ENCODE measurements around the gene DIPK1C. TPM values are rescaled to one million over a fixed set of nuclear protein-coding genes. Genes with fewer than 3 reads are reported as not detected.
A peak's percentile ranks its signal among the peaks of the same experiment; 100 is the strongest.
"Not testable (repeated sequence)": the region's sequence is repeated elsewhere in the genome, so short reads cannot be mapped to it uniquely, and the experiment has no call there.

DIPK1C gene
- total RNA-seq (under 1 TPM; 0.11 to 0.13 TPM), polyA plus RNA-seq (under 1 TPM in 1 of 3 donors, not detected in 2; 0.58 TPM), total RNA-seq (0 to 0.13 (median 0) reads per million in 6 experiments)

DNA sequence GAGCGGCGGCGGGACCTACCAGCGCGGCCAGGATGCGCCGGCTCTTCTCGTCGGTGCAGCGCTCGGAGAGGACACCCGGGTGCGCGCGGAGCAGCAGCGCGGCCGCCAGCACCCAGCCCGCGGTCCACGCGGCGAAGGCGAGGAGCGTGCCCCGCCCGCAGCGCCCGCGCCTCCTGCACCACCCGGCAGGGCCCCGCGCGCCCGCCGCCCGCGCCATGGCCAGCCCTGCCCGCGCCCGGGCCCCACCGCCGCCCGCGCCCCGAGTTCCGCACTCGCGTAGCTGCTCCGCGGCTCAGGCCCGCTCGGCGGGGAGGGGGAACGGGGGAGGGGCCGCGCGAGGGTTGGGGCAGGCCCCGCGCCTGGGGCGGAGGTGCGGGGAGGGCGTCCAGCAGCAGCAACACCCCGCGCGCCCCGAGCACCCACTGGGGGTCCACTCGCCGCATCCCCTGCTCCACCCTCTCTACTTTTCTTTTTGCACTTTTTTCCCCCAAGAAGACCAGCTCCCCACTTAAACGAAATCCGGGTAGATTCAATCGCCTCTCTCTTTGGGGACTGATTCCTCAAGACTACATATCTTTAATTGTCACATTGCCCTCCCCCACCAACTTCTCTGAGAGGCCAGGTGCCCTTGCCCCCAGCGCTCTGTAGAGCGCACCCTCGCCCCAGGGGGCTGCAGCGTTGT is at the start of gene DIPK1C:
Gene DIPK1C (minus strand): TSS at position 266 of the 682 bp plus-strand sequence. CDS start 49 bp downstream, at position 217.
- Mint-ChIP-seq H3K27ac (peak within 1 kb of the TSS in 2 of 10 donors; percentile 65 to 73), H3K27me3 (peaks cover 13 to 46% (median 27%) of the 10 kb centered on the region in 5 donors), H3K9me3 (no peaks in the 10 kb centered on the region), H3K36me3 (no peaks in the 10 kb centered on the region), H3K4me1 (peaks cover 4 to 27% (median 16%) of the 10 kb centered on the region in 4 donors), H3K4me3 (peak within 1 kb of the TSS; percentile 66 to 93 (median 88))
- POLR2A ChIA-PET = interaction anchor here (1.2 to 1.4 kb wide), 2 partner anchors 49 to 84 kb away, joined by 3 to 5 read pairs; no protein-coding TSS in a partner anchor
- ATAC-seq (peak; percentile 72 to 77), DNase-seq (peak in 3 of 10 donors; percentile 21 to 30 (median 25))

DNA sequence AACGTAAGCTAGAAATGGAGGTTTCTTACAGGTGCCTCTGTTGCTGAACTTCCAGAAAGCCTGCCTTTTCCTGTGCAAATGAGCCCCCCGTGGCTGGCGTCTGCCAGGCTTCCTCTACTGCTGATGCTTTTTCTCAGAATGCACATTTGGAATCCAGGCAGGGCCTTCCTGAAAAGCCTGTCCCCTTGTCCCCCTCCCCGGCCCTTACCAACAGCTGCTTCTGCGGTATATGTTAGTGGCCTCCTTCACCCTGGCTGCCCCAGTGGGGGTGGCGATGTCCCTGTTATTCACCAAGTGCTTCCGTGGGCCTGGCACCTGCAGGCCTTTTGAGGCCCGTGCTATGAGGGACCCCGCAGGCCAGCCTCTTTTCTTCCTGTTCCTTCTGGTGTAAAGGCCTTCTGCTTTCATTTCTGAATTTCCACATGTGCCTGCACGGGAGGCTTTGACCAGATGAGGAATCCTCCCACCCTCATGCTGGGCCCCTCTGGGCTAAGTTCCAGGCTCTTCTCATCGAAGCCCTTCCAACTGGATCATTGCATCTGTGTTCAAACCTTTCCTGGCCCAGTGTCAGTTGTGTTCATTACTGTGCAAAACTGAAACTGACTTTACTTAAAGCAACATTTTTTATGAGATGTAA is 49.5 kb upstream of the DIPK1C start:
- Mint-ChIP-seq H3K27me3 (no peaks in the 10 kb centered on the region), H3K36me3 (peaks cover 0 to 92% (median 31%) of the 10 kb centered on the region in 3 donors), H3K4me3 (peak overlapping the region in 1 of 10 donors; percentile 47), H3K27ac (peak overlapping the region in 4 of 10 donors; percentile 29 to 84 (median 62)), H3K4me1 (peaks cover 14 to 29% (median 20%) of the 10 kb centered on the region in 4 donors), H3K9me3 (no peaks in the 10 kb centered on the region)
- DNase-seq (no peak), ATAC-seq (no peak)
- POLR2A ChIA-PET = no interaction called here

DNA sequence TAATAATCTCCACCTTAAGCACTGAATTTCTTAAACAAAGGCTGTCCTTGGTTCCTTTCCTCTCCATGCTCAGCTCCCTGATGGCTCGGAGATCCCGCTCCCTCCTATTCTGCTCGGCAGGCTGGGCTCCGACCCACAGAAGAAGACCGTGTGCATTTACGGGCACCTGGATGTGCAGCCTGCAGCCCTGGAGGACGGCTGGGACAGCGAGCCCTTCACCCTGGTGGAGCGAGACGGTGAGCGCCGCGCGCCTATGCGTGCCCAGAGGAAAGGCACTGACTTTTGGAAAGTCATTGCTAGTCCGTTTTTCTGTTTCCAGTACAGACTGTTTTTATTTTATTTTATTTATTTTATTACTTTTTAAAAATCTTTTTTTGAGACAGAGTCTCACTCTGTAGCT is 48.7 kb upstream of the DIPK1C start:
- peaks cover 0 to 91% (median 30%) of the 10 kb centered on the region in 3 donors for H3K36me3 Mint-ChIP-seq
- peak overlapping the region in 1 of 10 donors; percentile 61 for H3K27ac Mint-ChIP-seq
- ATAC-seq = no peak
- no peaks in the 10 kb centered on the region for H3K27me3 Mint-ChIP-seq
- DNase-seq = no peak
- no peaks in the 10 kb centered on the region for H3K9me3 Mint-ChIP-seq
- peaks cover 17 to 37% (median 27%) of the 10 kb centered on the region in 4 donors for H3K4me1 Mint-ChIP-seq
- no peak overlapping the region for H3K4me3 Mint-ChIP-seq
- POLR2A ChIA-PET = interaction anchor here (0.7 to 1.5 kb wide), 2 partner anchors 9 to 130 kb away, joined by 3 to 5 read pairs; no protein-coding TSS in a partner anchor

DNA sequence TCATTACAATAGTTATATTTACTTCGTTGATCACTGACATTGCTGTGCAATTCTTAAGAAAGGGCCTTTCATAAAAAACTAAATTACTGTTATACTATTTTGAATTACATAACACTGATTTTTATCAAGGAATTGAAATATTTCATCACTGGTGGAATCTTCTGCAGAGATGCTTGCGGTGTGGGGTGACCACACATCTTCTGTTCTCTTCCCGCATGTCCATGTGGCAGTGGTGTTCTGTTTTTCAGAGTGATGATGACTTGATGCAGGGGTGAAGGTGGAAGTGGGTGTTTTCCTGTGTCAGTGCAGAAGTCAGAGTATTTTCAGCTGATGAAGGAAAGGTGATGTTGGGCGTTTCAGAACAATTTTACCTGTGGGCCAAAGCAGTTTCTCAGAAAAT is 46.0 kb upstream of the DIPK1C start:
- H3K4me1 Mint-ChIP-seq = peaks cover 28 to 62% (median 48%) of the 10 kb centered on the region in 4 donors
- POLR2A ChIA-PET = no interaction called here
- DNase-seq (no peak), ATAC-seq (no peak)
- no peak overlapping the region for H3K4me3 Mint-ChIP-seq
- no peaks in the 10 kb centered on the region for H3K27me3 Mint-ChIP-seq
- H3K36me3 Mint-ChIP-seq = peaks cover 0 to 69% (median 21%) of the 10 kb centered on the region in 3 donors
- no peaks in the 10 kb centered on the region for H3K9me3 Mint-ChIP-seq
- peak overlapping the region in 5 of 10 donors; percentile 2 to 60 (median 25) for H3K27ac Mint-ChIP-seq

DNA sequence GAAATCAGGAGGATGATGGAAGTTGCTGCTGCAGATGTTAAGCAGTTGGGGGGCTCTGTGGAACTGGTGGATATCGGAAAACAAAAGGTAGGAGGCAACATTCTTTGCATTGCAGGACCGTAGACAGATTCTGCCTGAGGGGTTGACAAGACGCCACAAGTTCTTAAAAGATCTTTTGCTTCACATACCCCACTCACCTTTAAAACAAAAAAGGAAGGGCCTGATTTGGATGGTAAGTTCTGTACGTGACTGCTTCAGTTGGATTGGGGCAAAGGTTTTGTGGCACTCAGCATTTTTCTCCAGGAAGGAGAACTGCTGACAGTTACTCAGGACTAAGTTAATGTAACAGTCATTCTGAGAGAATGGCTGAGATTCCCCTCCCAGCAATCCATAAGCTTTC is 44.3 kb upstream of the DIPK1C start:
- peak overlapping the region in 4 of 10 donors; percentile 11 to 94 (median 40) for H3K4me3 Mint-ChIP-seq
- no peaks in the 10 kb centered on the region for H3K27me3 Mint-ChIP-seq
- POLR2A ChIA-PET = no interaction called here
- no peaks in the 10 kb centered on the region for H3K9me3 Mint-ChIP-seq
- DNase-seq (no peak), ATAC-seq (no peak)
- peaks cover 0 to 56% (median 12%) of the 10 kb centered on the region in 3 donors for H3K36me3 Mint-ChIP-seq
- peak overlapping the region in 8 of 10 donors; percentile 47 to 98 (median 66) for H3K27ac Mint-ChIP-seq
- H3K4me1 Mint-ChIP-seq = peaks cover 24 to 69% (median 54%) of the 10 kb centered on the region in 4 donors

DNA sequence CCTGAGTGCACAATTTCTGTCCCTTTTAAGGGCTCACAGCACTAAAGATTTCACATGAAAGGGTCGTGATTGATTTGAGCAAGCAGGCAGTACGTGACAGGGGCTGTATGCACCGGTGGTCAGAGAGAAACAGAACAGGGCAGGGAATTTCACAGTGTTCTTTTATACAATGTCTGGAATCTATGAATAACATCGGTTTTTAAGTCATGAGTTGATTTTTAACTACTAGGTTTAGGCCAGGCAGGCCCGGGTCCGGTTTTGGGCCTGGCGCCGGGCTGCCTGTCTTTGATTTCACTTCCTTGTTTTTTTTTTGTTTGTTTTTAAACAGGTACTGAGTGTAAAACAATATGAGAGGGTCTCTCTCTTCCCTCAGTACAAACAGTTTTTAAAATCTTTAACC is 43.7 kb upstream of the DIPK1C start:
- H3K27ac Mint-ChIP-seq = peak overlapping the region; percentile 51 to 98 (median 78)
- peaks cover 27 to 71% (median 58%) of the 10 kb centered on the region in 4 donors for H3K4me1 Mint-ChIP-seq
- peaks cover 0 to 50% (median 12%) of the 10 kb centered on the region in 3 donors for H3K36me3 Mint-ChIP-seq
- H3K9me3 Mint-ChIP-seq, POLR2A ChIA-PET, H3K27me3 Mint-ChIP-seq, ATAC-seq, DNase-seq: not testable (repeated sequence)
- H3K4me3 Mint-ChIP-seq = peak overlapping the region; percentile 11 to 96 (median 56)

DNA sequence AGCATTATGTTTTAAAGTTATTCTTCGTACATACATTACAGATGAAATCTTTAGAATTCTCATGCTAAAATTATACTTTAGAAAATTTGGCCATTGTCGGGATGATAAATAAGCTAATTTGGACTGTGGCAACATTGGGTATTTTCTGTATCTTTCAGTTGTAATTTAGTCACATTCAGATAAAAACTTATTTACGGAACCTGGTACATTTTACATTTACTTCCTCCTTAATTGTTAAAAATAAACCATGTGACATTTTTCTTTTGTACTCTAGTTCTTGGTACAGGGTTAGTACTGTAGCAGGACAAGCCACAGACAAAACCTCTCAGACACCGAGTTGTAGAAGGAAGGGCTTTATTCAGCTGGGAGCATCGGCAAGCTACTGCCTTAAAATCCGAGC is 43.3 kb upstream of the DIPK1C start:
- DNase-seq (no peak), ATAC-seq (no peak)
- peaks cover 29 to 71% (median 59%) of the 10 kb centered on the region in 4 donors for H3K4me1 Mint-ChIP-seq
- H3K4me3 Mint-ChIP-seq = peak overlapping the region in 9 of 10 donors; percentile 11 to 96 (median 63)
- no peaks in the 10 kb centered on the region for H3K9me3 Mint-ChIP-seq
- H3K27me3 Mint-ChIP-seq = no peaks in the 10 kb centered on the region
- H3K27ac Mint-ChIP-seq = peak overlapping the region in 9 of 10 donors; percentile 51 to 99 (median 94)
- POLR2A ChIA-PET = no interaction called here
- H3K36me3 Mint-ChIP-seq = peaks cover 0 to 46% (median 10%) of the 10 kb centered on the region in 3 donors

DNA sequence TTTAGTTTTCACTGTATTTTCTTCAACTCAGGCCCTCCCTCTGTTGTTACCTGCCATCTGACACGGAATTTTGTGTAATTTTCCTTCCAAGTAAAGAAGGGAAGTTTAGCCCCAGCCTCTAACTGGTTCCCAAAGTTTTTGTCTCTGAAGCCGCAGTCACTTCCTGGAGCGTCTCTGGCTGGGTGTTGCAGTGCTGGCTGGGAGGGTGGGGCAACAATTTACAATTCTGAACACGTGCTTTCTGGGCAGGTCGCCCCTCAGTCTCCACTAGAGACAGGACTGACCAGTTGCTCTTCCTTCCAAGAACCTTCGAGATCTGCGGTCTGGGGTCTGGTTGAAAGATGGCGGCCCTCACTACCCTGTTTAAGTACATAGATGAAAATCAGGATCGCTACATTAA is 42.5 kb upstream of the DIPK1C start:
- peak; percentile 16 to 43 for ATAC-seq
- POLR2A ChIA-PET = interaction anchor here (1.0 to 1.9 kb wide), 4 partner anchors 122 to 709 kb away, joined by 3 to 8 read pairs (median 5); partner anchors contain the start of gene PTGR3
- peaks cover 30 to 71% (median 59%) of the 10 kb centered on the region in 4 donors for H3K4me1 Mint-ChIP-seq
- peaks cover 0 to 41% (median 6%) of the 10 kb centered on the region in 3 donors for H3K36me3 Mint-ChIP-seq
- H3K27me3 Mint-ChIP-seq = no peaks in the 10 kb centered on the region
- no peaks in the 10 kb centered on the region for H3K9me3 Mint-ChIP-seq
- DNase-seq = peak in 6 of 10 donors; percentile 11 to 39 (median 23)
- peak overlapping the region; percentile 94 to 100 (median 98) for H3K27ac Mint-ChIP-seq
- peak overlapping the region; percentile 87 to 97 (median 94) for H3K4me3 Mint-ChIP-seq

DNA sequence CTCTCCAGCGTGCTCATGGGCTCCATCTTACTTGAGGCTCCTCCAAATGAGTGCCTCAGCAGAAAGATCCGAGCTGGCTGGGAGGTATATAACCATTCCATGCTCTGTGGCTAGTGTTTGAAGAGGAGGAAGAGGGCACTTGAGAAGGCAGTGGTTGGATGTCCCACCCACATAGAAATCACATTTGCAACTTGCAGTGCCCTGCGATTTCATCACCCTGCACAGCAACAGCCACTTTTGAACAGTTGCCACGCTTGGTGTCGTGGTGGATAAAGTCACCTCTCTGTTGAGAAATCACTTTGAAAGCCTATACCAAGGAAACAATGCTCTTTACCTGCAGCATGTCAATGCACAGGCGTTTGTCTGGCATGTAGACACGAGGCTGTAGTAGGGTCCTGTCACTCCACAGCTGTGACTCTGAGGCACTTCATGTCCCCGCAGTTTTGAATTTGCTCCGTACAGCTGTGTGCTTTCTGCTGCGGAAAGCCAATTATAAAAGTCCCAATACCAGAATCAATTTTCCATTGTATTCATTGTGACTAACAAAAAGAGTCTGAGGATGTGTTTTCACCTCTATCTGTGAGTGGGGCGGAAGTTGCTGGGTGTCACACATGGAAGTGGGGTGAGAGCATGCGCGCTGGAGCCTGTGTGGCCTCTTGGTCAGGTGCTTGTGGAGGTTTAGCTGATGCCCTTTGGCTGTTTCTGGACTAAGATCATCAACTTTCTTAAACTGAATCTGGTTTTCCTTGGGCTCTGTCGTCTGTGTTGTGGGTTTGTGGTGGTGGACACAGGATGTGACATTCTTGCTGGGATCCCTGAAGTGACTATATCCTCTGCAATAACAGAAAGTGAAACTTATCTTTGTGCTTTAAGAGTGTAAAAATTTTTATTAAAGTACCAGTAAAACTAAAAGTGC is 41.9 kb upstream of the DIPK1C start:
- no peaks in the 10 kb centered on the region for H3K27me3 Mint-ChIP-seq
- POLR2A ChIA-PET = interaction anchor here (1.0 to 1.9 kb wide), 5 partner anchors 99 to 710 kb away, joined by 3 to 11 read pairs (median 7); partner anchors contain the start of genes PTGR3 and ZNF407
- H3K27ac Mint-ChIP-seq = peak overlapping the region; percentile 94 to 100 (median 98)
- H3K4me3 Mint-ChIP-seq = peak overlapping the region; percentile 87 to 97 (median 94)
- peaks cover 0 to 37% (median 4%) of the 10 kb centered on the region in 3 donors for H3K36me3 Mint-ChIP-seq
- DNase-seq (peak; percentile 56 to 88 (median 69)), ATAC-seq (peak; percentile 58 to 61)
- peaks cover 30 to 74% (median 60%) of the 10 kb centered on the region in 4 donors for H3K4me1 Mint-ChIP-seq
- H3K9me3 Mint-ChIP-seq = no peaks in the 10 kb centered on the region

DNA sequence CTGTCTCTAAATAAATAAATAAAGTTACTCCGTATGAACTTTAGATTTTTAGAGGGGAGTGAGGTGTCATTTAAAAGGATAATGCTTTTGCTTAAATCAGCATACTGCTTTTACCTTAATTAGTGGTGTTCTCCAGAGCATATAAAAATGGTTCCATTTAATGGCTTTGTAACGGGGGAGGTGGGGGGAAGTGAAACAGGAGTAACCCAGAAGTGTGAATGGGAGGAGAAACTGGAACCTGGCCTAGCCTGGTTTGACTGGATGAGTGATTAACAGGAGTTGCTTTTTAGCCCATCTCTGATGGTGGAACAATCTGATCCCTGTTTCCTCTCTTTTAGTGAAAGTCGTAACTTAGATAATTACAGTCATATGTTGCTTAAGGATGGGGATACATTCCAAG is 40.7 kb upstream of the DIPK1C start:
- Mint-ChIP-seq H3K27ac (peak overlapping the region; percentile 63 to 99 (median 98)), H3K36me3 (peaks cover 0 to 26% (median 4%) of the 10 kb centered on the region in 3 donors), H3K4me3 (peak overlapping the region; percentile 73 to 98 (median 96)), H3K9me3 (no peaks in the 10 kb centered on the region), H3K27me3 (no peaks in the 10 kb centered on the region), H3K4me1 (peaks cover 30 to 70% (median 61%) of the 10 kb centered on the region in 4 donors)
- ATAC-seq (no peak), DNase-seq (no peak)
- POLR2A ChIA-PET = interaction anchor here (1.4 to 2.1 kb wide), 5 partner anchors 7 to 711 kb away, joined by 4 to 11 read pairs (median 5); partner anchors contain the start of genes PTGR3 and ZNF407

DNA sequence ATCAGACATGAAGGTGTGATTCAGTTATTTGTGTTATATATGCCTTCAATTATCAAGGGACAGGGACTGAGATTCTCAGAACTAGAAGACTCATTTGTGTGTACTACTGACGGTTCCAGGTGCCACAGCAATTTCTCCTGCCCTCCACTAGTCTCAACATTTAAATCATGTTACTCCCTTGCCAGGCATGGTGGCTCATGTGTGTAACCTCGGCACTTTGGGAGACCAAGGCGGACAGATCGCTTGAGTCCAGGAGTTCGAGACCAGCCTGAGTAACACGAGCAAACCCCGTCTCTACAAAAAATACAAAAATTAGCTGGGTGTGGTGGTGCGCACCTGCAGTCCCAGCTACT is 40.2 kb upstream of the DIPK1C start:
- Mint-ChIP-seq H3K4me3 (peak overlapping the region; percentile 73 to 98 (median 96)), H3K27me3 (no peaks in the 10 kb centered on the region), H3K27ac (peak overlapping the region; percentile 63 to 99 (median 98)), H3K4me1 (peaks cover 30 to 67% (median 59%) of the 10 kb centered on the region in 4 donors), H3K9me3 (peaks cover 0 to 1% (median 0%) of the 10 kb centered on the region in 9 donors), H3K36me3 (peaks cover 0 to 22% (median 4%) of the 10 kb centered on the region in 3 donors)
- no peak for DNase-seq
- no peak for ATAC-seq
- POLR2A ChIA-PET = interaction anchor here (1.0 to 3.1 kb wide), 8 partner anchors 8 to 712 kb away, joined by 3 to 30 read pairs (median 4); partner anchors contain the start of genes CYB5A, PTGR3 and ZNF407

Measured in naive thymus-derived CD8-positive, alpha-beta T cell (primary cell).